GM12872 (cell line): Measurements from ENCODE around the gene ECHDC3.
A peak's percentile ranks its signal among the peaks of the same experiment; 100 is the strongest.

ENCODE experiments used
- TF ChIP-seq, protein P1 (sequence below): IDR thresholded peaks from 3 replicates; pipeline ENCODE4 v1.5.1; 2011; ENCODE audit warnings: low read depth, mild to moderate bottlenecking, low read length, moderate library complexity; ENCODE audit not compliant: insufficient read depth

The ECHDC3 gene

DNA sequence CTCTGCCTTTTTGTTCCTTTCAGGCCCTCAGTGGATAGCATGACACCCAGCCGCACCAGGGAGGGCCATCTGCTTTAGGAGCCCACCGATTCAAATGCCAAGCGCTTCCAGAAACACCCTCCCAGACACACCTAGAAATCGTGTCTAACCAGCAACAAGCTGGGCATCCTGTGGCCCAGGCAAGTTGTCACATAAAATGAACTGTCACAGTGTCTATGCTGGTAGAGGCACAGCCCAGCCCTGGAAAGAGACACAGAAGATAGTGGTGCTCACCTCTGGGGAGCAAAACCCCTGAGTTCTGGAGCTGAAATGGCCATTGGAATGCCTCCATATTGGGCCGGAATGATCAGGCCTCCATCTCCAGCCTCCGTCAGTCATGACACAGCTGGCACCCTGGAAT lies 38.9 kb downstream of the ECHDC3 start:
- TF ChIP-seq, protein P1, sequence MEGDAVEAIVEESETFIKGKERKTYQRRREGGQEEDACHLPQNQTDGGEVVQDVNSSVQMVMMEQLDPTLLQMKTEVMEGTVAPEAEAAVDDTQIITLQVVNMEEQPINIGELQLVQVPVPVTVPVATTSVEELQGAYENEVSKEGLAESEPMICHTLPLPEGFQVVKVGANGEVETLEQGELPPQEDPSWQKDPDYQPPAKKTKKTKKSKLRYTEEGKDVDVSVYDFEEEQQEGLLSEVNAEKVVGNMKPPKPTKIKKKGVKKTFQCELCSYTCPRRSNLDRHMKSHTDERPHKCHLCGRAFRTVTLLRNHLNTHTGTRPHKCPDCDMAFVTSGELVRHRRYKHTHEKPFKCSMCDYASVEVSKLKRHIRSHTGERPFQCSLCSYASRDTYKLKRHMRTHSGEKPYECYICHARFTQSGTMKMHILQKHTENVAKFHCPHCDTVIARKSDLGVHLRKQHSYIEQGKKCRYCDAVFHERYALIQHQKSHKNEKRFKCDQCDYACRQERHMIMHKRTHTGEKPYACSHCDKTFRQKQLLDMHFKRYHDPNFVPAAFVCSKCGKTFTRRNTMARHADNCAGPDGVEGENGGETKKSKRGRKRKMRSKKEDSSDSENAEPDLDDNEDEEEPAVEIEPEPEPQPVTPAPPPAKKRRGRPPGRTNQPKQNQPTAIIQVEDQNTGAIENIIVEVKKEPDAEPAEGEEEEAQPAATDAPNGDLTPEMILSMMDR = no peak

DNA sequence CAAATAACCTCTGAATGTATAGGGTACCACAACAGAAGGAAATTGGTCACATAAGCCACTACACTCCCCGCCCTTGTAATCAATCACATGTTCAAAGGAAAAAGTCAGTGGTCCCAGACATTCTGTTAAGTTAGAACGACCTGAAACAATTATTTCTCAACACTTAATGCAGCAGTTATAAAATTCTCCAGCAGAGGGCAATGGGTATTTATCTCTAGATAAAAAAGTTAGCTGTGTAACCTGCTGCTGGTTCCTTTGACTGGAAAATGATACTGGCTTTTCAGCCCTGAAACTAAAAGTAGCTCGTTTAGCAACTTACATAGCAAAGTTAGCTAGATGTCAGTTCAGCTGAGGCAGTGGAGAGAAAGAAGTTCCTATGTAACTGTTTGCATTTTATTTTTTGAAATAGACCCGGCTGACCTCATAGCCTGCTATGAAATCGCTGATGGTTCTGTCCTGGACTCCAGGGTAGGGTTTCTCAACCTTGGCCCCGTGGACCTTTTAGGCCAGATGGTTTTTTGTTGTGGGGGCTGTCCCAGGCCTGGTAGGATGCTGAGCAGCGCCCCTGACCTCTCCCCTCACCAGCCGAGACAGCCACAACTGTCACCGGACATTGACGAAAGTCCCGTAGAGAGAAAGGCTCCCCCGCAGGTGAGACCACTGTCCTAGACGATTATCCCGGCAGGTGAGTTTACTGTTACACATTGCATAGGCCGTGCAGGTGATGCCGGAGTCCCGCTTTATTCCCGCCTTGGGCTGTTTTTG lies 40.8 kb downstream of the ECHDC3 start:
- TF ChIP-seq, protein P1 = peak; percentile 66

DNA sequence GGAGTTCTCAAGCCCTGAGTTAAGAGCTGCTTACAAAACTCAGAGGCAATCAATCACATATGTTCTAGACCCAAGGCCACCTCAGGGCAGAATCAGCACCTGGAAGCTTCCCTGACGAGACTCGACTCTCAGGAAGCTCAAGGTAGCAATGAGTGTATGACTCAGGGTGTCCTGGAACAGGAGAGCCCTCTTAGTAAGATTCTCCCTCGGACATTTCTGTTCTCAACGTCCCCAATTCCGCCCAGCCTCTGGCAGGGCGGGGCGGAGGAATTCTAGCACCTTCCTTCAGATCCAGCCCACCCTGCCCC lies 41.3 kb downstream of the ECHDC3 start:
- TF ChIP-seq, protein P1 = no peak

DNA sequence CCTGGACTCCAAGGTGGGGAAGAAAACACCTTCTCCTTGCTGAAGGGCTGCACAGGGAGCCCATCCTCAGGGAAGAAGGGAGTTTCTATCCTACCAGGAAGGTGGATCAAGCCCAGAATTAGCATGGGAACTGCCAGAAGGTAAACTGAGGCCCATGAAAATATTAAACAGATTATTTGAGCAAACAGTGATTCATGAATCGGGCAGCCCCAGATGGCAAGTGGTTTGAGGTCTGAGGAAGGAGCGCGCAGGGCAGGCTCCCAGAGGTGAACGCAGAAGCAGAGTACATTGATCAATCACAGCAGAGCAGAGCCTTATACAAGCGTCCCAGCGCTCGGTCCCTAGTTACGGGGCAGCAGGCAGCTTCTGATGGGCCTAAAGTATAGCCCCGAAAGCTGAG lies 45.2 kb downstream of the ECHDC3 start:
- TF ChIP-seq, protein P1 = no peak

DNA sequence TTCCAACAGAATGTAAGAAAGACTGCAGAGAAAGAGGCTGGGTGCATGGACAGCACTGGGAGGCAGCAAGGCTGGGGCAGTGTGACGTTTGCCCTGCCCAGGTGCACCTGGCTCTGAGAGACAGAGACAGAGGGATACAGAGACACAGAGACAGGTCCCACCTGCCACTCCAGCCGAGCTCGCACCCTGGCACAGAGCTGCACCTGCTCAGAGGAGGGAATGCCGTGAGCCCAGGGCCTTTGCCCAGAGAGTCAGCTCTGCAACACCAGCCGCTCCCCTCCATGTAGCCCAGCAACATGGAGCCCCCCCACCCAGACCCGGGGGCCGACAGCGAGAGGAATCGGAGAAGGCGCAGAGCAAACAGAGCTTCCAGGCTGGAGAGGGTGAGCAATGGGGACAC lies 45.7 kb downstream of the ECHDC3 start:
- TF ChIP-seq, protein P1 = no peak

DNA sequence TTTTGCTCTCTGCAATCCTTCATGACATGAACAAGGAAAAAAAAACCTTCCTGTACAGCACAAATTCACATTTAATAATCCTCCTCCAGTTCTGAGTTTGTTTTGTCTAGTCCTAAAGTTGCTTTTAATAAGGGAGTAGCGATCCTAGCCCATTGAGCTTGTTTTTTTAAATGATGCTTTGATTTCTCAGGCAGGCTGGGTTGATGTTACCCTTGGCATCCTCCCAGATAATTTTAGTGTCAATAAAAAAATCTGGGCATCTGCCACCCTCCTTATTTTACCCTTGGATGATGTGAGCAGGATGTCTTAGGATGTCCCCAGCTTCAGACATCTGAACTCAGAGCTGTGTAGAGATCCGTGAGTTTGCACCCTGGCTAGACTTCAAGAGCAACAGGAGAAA lies 47.1 kb downstream of the ECHDC3 start:
- TF ChIP-seq, protein P1 = no peak

DNA sequence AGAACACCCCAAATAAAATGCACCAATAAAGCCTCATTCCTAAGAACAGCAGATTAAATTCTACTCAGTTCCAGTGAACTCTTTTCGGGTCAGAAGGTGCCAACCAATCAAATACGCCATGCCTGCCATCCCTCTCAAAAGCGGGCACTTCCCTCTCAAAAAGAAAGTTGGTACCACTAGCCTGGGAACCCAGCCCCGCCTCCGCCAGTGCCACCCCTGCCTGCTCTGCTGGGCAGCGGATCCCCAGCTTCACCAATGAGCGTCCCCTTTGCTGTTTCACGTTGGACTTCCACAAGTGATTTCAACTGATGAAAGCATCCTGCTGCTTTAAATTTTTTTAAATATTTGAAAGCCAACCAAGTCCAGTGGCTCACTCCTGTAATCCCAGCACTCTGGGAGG lies 47.8 kb downstream of the ECHDC3 start:
- TF ChIP-seq, protein P1 = no peak
